Type B pancreatic cell (in vitro differentiated cells): ENCODE data around the gene SDR42E2. TPM values are rescaled to one million over a fixed set of nuclear protein-coding genes. Genes with fewer than 3 reads are reported as not detected.

Source experiments
- DNase-seq: peaks from one replicate; pipeline ENCODE4 v3.0.0; 2021; ENCODE audit warnings: mixed read lengths; ENCODE audit not compliant: unreplicated experiment; ENCODE audit errors: extremely low spot score
- H3K27ac Mint-ChIP-seq: 2 replicates; pipeline ENCODE4 v1.8.0; 2021; ENCODE audit warnings: mild to moderate bottlenecking, mixed read lengths
- H3K27me3 Mint-ChIP-seq: 2 replicates; pipeline ENCODE4 v1.8.0; 2021; ENCODE audit warnings: mixed read lengths
- H3K36me3 Mint-ChIP-seq: 2 replicates; pipeline ENCODE4 v1.8.0; 2021; ENCODE audit warnings: mixed read lengths
- H3K4me1 Mint-ChIP-seq: one replicate; pipeline ENCODE4 v1.8.0; 2021; ENCODE audit warnings: mixed read lengths; ENCODE audit not compliant: unreplicated experiment
- H3K4me3 Mint-ChIP-seq: 2 replicates; pipeline ENCODE4 v1.8.0; 2021; ENCODE audit warnings: mild to moderate bottlenecking, mixed read lengths
- H3K9me3 Mint-ChIP-seq: 2 replicates; pipeline ENCODE4 v1.8.0; 2021; ENCODE audit warnings: mixed read lengths
- total RNA-seq: library from RNA; stranded (reverse); gene quantifications from 2 replicates; pipeline ENCODE4 v1.2.1, GENCODE V29; 2021; ENCODE audit warnings: low replicate concordance
- TF ChIP-seq, protein P1 (sequence below): fragments of 200-600 bp; sonication (generic); conservative IDR thresholded peaks from 2 replicates; pipeline ENCODE4 v1.5.0; 2021; ENCODE audit warnings: antibody characterized with exemption, mild to moderate bottlenecking

The SDR42E2 gene
- total RNA-seq, 1 donor from 2014 or later: 0.19 TPM

DNA sequence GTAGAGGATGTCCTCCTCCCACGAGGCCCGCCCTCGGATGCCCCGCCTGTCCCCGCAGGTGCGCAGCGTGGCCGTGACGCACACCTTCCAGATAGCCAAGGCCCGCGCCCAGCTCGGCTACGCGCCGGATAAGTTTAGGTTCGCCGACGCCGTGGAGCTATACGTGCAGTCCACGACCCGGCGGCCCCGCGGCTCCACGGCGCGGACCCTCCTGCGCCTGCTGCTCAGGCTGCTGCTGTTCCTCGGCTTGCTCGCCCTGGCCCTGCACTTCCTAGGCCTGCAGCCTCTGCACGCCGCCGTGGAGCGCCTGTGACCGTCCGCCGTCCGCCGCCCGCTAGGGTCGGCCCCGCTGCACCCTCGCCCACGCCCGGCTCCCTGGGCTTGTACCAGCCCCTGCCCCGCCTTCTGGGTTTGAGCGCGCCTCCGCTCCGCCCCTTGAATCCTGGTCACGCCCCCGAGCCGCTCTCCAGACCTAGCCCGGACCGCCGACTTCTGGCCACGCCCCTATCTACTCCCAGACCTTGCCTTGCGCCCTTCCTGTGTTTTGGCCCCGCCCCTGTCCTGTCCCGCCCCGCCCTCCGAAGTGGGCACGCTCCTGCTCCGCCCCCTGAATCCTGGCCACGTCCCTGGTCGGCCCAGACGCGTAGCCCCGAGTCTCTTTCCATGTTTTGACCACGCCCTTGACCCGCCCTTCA, 27.9 kb downstream of the SDR42E2 start:
- TF ChIP-seq, protein P1, sequence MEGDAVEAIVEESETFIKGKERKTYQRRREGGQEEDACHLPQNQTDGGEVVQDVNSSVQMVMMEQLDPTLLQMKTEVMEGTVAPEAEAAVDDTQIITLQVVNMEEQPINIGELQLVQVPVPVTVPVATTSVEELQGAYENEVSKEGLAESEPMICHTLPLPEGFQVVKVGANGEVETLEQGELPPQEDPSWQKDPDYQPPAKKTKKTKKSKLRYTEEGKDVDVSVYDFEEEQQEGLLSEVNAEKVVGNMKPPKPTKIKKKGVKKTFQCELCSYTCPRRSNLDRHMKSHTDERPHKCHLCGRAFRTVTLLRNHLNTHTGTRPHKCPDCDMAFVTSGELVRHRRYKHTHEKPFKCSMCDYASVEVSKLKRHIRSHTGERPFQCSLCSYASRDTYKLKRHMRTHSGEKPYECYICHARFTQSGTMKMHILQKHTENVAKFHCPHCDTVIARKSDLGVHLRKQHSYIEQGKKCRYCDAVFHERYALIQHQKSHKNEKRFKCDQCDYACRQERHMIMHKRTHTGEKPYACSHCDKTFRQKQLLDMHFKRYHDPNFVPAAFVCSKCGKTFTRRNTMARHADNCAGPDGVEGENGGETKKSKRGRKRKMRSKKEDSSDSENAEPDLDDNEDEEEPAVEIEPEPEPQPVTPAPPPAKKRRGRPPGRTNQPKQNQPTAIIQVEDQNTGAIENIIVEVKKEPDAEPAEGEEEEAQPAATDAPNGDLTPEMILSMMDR: peak; percentile 15
- H3K4me1 Mint-ChIP-seq: peaks cover 26% of the 10 kb centered on the region
- H3K36me3 Mint-ChIP-seq: no peaks in the 10 kb centered on the region
- H3K4me3 Mint-ChIP-seq: peak overlapping the region; percentile 98
- H3K9me3 Mint-ChIP-seq: no peaks in the 10 kb centered on the region
- DNase-seq: peak; percentile 100
- H3K27ac Mint-ChIP-seq: peak overlapping the region; percentile 99
- peaks cover 4% of the 10 kb centered on the region for H3K27me3 Mint-ChIP-seq

DNA sequence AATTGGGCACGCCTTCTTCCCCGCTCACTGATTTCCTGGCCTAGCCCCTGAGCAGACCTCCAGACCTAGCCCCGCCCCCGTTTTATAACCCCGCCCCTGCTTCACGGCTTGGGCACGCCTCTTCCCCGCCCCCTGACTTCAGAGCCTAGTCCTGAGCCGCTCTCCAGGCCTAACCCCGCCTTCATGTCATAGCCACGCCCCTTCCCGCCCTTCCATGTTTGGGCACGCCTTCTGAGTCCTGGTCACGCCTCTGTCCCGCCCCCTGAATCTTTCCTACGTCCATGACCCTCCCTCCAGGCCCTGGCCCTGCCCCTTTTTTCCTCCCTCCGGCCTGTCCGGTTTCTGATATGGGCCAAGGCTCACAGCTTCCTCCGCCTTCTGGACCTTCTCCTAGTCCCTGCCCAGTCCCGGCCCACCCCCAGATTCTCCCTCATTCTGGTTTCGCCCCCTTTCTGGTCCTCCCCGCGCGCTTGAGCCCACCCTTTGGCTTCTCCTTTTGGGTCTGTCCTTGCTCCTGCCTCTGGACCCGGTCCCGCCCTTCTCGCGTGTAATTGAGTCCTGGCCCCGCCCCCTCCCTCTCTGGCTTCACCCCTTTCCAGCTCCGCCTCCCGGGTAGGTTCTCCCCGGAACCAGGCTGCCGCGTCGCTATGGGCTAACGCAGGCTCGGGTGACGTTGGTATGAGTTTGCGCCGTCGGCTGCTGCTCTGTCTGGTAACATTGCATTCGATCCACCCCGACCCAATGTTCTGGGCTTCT, 28.6 kb downstream of the SDR42E2 start:
- Mint-ChIP-seq H3K4me3 (peak overlapping the region; percentile 98), H3K9me3 (no peaks in the 10 kb centered on the region), H3K27ac (peak overlapping the region; percentile 99), H3K27me3 (peaks cover 9% of the 10 kb centered on the region), H3K36me3 (peaks cover 3% of the 10 kb centered on the region), H3K4me1 (peaks cover 31% of the 10 kb centered on the region)
- DNase-seq: peak; percentile 93
- TF ChIP-seq, protein P1: no peak

DNA sequence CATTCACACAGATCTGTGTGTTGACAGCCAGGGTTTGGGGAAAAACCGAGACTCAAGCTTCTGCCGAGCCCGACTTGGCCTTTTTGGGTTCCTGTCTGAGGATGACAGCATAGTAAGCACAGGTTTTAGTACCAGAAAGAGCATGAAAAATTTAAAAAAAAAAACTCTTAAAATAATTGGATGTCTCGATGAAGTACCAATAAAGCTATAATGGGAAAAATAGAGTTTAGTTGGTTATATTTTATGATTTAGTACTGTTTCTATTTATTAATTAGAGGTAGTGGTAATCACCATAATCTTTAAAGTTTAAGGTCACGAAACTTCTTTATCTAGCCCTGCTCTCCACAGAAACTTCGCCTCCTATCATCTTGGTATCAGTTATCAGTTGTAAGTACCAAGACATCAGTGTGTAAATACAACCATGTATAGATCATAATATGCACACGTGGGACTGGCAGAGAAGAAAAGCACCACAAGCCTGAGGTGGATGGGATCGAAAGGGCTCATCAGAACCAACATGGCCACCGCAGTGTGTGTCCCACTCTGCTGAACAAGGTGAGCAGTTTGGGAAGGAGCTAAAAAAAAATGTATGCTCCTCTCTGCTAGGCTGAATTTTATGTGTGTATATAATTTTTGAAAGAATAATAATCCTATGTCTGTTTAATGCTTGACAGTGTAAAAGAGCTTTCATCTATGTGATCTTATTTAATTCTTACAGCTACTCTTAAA, 29.4 kb downstream of the SDR42E2 start:
- no peak for DNase-seq
- peak overlapping the region; percentile 98 for H3K4me3 Mint-ChIP-seq
- peak overlapping the region; percentile 99 for H3K27ac Mint-ChIP-seq
- H3K27me3 Mint-ChIP-seq: peaks cover 12% of the 10 kb centered on the region
- H3K4me1 Mint-ChIP-seq: peaks cover 34% of the 10 kb centered on the region
- no peaks in the 10 kb centered on the region for H3K9me3 Mint-ChIP-seq
- H3K36me3 Mint-ChIP-seq: peaks cover 3% of the 10 kb centered on the region
- TF ChIP-seq, protein P1: no peak

DNA sequence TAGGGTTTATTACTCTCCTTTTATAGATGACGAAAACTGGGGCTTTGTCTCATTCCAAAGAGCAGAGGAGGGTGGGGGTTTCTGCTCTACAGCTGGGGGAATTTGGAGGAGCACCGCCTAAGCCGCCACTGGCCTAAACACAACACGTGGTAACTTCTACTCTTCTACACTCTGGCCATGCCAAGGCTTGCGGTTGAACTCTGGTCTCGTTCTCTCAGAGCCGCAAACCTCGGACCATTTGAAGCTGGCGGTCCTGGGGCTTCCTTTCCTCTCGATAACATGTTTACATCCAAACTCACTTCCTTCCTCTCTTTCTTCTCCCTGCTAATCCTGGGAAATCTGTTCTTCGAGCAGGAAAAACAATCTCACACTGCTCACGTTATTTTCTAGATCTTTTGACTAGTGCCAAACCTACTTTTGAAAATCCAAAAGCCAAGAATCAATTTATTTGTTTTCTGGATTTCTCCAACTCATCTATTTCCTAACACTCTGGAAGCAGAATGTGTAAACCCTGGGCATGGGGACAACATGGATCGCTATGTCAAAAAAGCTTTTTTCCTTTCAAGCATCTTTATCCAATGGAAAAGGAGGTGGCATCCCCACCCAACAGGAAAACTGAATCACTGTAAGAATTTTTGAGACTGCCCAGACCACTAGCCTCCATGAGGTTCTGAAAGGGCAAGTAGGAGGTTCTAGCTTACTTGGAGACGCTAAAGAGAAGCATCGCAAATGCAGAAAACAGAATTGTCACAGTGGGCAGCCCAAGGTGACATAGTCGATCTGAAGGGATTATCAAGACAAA, 30.2 kb downstream of the SDR42E2 start:
- Mint-ChIP-seq H3K27me3 (peaks cover 12% of the 10 kb centered on the region), H3K27ac (peak overlapping the region; percentile 99), H3K36me3 (peaks cover 3% of the 10 kb centered on the region), H3K9me3 (no peaks in the 10 kb centered on the region), H3K4me1 (peaks cover 34% of the 10 kb centered on the region), H3K4me3 (peak overlapping the region; percentile 98)
- TF ChIP-seq, protein P1: no peak
- DNase-seq: no peak

DNA sequence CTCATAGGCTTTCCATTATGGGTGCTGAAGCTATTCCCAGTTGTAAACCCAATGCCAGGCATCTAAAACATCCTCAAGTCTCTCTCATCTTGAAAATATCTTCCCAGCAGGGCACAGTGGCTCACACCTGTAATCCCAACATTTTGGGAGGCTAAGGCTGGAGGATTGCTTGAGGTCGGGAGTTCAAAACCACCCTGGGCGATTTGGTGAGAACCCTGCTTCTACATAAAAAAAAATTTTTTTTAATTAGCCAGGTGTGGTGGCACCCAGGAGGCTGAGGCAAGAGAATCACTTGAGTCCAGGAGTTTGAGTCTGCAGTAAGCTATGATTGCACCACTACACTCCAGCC, 30.7 kb downstream of the SDR42E2 start:
- no peak overlapping the region for H3K4me3 Mint-ChIP-seq
- peaks cover 34% of the 10 kb centered on the region for H3K4me1 Mint-ChIP-seq
- H3K9me3 Mint-ChIP-seq: no peaks in the 10 kb centered on the region
- TF ChIP-seq, protein P1: no peak
- H3K27ac Mint-ChIP-seq: no peak overlapping the region
- no peak for DNase-seq
- H3K36me3 Mint-ChIP-seq: peaks cover 3% of the 10 kb centered on the region
- H3K27me3 Mint-ChIP-seq: peaks cover 12% of the 10 kb centered on the region
